HepG2 (cell line): ENCODE data around the gene PELI3. TPM values are rescaled to one million over a fixed set of nuclear protein-coding genes. Genes with fewer than 3 reads are reported as not detected.
A peak's percentile ranks its signal among the peaks of the same experiment; 100 is the strongest.

Source experiments
- BCLAF1 ChIP-seq: fragments of 450-650 bp; IDR thresholded peaks from 2 replicates; pipeline ENCODE4 v1.6.1; 2017; ENCODE audit warnings: mild to moderate bottlenecking
- CEBPB ChIP-seq: IDR thresholded peaks from 2 replicates; pipeline ENCODE4 v1.6.1; 2011; ENCODE audit warnings: low read depth, low read length, improper control_type of control experiment, borderline replicate concordance
- DDIT3 ChIP-seq: sonication (generic); formaldehyde crosslinking; IDR thresholded peaks from 2 replicates; pipeline ENCODE4 v1.4.0; 2020; ENCODE audit warnings: mild to moderate bottlenecking, missing genetic modification reagents
- DRAP1 ChIP-seq: IDR thresholded peaks from 2 replicates; pipeline ENCODE4 v1.6.1; 2016; ENCODE audit warnings: missing genetic modification reagents, missing compliant biosample characterization
- ERF ChIP-seq: IDR thresholded peaks from 2 replicates; pipeline ENCODE4 v1.6.1; 2018; ENCODE audit warnings: missing biosample characterization, missing genetic modification reagents
- FIP1L1 ChIP-seq: fragments of 200-400 bp; formaldehyde crosslinking; IDR thresholded peaks from 2 replicates; pipeline ENCODE4 v1.6.1; 2018; ENCODE audit warnings: low read depth, mild to moderate bottlenecking, low read length, moderate library complexity, borderline replicate concordance; ENCODE audit not compliant: insufficient read depth
- FOSL1 ChIP-seq: sonication (generic); formaldehyde crosslinking; IDR thresholded peaks from 2 replicates; pipeline ENCODE4 v1.9.0; 2021; ENCODE audit warnings: missing genetic modification reagents, borderline replicate concordance
- FOSL2 ChIP-seq: sonication (generic); formaldehyde crosslinking; IDR thresholded peaks from 2 replicates; pipeline ENCODE4 v1.4.0; 2020; ENCODE audit warnings: missing genetic modification reagents
- FOXK2 ChIP-seq: fragments of 450-650 bp; IDR thresholded peaks from 2 replicates; pipeline ENCODE4 v1.6.1; 2016
- GTF3A ChIP-seq: sonication (generic); formaldehyde crosslinking; conservative IDR thresholded peaks from 2 replicates; pipeline ENCODE4 v1.4.0; 2020; ENCODE audit warnings: mild to moderate bottlenecking, missing genetic modification reagents
- HOXA3 ChIP-seq: sonication (generic); formaldehyde crosslinking; IDR thresholded peaks from 2 replicates; pipeline ENCODE4 v1.5.0; 2020; ENCODE audit warnings: missing genetic modification reagents
- IKZF4 ChIP-seq: sonication (generic); formaldehyde crosslinking; IDR thresholded peaks from 2 replicates; pipeline ENCODE4 v1.5.1; 2020; ENCODE audit warnings: borderline replicate concordance, mild to moderate bottlenecking, low read depth, missing genetic modification reagents; ENCODE audit errors: not compliant biosample characterization
- KAT2B ChIP-seq: fragments of 150-350 bp; IDR thresholded peaks from 2 replicates; pipeline ENCODE4 v1.6.1; 2014; ENCODE audit warnings: low read depth, low read length, borderline replicate concordance
- KLF13 ChIP-seq: sonication (generic); formaldehyde crosslinking; IDR thresholded peaks from 2 replicates; pipeline ENCODE4 v1.4.0; 2020; ENCODE audit warnings: mild to moderate bottlenecking, missing genetic modification reagents
- MTF2 ChIP-seq: sonication (generic); formaldehyde crosslinking; IDR thresholded peaks from 2 replicates; pipeline ENCODE4 v1.5.0; 2020; ENCODE audit warnings: missing genetic modification reagents, borderline replicate concordance
- NCOA5 ChIP-seq: sonication (generic); formaldehyde crosslinking; IDR thresholded peaks from 2 replicates; pipeline ENCODE4 v1.4.0; 2020; ENCODE audit warnings: missing genetic modification reagents
- XBP1 ChIP-seq: sonication (generic); formaldehyde crosslinking; IDR thresholded peaks from 2 replicates; pipeline ENCODE4 v1.5.0; 2020; ENCODE audit warnings: missing genetic modification reagents
- ZFP82 ChIP-seq: sonication (generic); formaldehyde crosslinking; IDR thresholded peaks from 2 replicates; pipeline ENCODE4 v1.5.1; 2020; ENCODE audit warnings: mild to moderate bottlenecking, missing genetic modification reagents, borderline replicate concordance
- ZNF18 ChIP-seq: sonication (generic); formaldehyde crosslinking; IDR thresholded peaks from 2 replicates; pipeline ENCODE4 v1.8.0; 2022; ENCODE audit warnings: mild to moderate bottlenecking, missing genetic modification reagents; ENCODE audit not compliant: insufficient replicate concordance
- ZNF3 ChIP-seq: IDR thresholded peaks from 2 replicates; pipeline ENCODE4 v1.7.0; 2017; ENCODE audit warnings: inconsistent platforms
- ZNF343 ChIP-seq: sonication (generic); formaldehyde crosslinking; IDR thresholded peaks from 2 replicates; pipeline ENCODE4 v1.4.0; 2020; ENCODE audit warnings: mild to moderate bottlenecking, missing genetic modification reagents
- ZNF496 ChIP-seq: sonication (generic); formaldehyde crosslinking; IDR thresholded peaks from 2 replicates; pipeline ENCODE4 v1.8.1; 2023; ENCODE audit warnings: mild to moderate bottlenecking, moderate library complexity, missing genetic modification reagents; ENCODE audit not compliant: insufficient replicate concordance
- polyA plus RNA-seq, 8 experiments: library from polyadenylated mRNA; depleted of rRNA in 3 of 8; stranded (reverse) in 7 of 8; unstranded in 1 of 8; fragments of >200 nt; fragmentation: Illumina TruSeq in 4 of 8; extraction: Trizol in 4 of 8; gene quantifications; 2 replicates each; pipeline versions ENCODE4 v1.2.1 to v1.2.3, GENCODE V29; 2011 to 2016; ENCODE audit warnings: low read depth in 4 of 8, missing spikeins in 1 of 8, mixed read lengths in 1 of 8; ENCODE audit not compliant: insufficient read depth in 1 of 8
- total RNA-seq, 5 experiments: library from RNA; depleted of rRNA; stranded (reverse); fragments of >200 nt; fragmentation: Illumina TruSeq; extraction: Trizol; gene quantifications; 2 replicates each; pipeline ENCODE4 v1.2.3, GENCODE V29; 2016; ENCODE audit warnings: low read depth in 1 of 5
- TF ChIP-seq, protein P1 (sequence below): sonication (generic); formaldehyde crosslinking; IDR thresholded peaks from 2 replicates; pipeline ENCODE4 v1.5.0; 2020; ENCODE audit warnings: missing genetic modification reagents
- TF ChIP-seq, protein P2 (sequence below): sonication (generic); formaldehyde crosslinking; IDR thresholded peaks from 2 replicates; pipeline ENCODE4 v1.4.0; 2020; ENCODE audit warnings: missing genetic modification reagents

PELI3 gene
- total and polyA plus RNA-seq, 2 of the 13 experiments (the other 11 are each of a cell fraction or from before 2014, with no cell fraction given) = 2.0 to 4.0 TPM

GRCh38 chr11:66480117-66480938, 13.6 kb downstream of the PELI3 start, which contains the start of gene DPP3 (continued):
- TF ChIP-seq ZNF18 (CRISPR knock-in tag) = peak; percentile 86
- TF ChIP-seq DDIT3 (CRISPR knock-in tag) = no peak
- no peak for TF ChIP-seq ZNF496 (CRISPR knock-in tag)
- TF ChIP-seq ZNF3 (CRISPR knock-in tag) = no peak
- TF ChIP-seq, protein P1, sequence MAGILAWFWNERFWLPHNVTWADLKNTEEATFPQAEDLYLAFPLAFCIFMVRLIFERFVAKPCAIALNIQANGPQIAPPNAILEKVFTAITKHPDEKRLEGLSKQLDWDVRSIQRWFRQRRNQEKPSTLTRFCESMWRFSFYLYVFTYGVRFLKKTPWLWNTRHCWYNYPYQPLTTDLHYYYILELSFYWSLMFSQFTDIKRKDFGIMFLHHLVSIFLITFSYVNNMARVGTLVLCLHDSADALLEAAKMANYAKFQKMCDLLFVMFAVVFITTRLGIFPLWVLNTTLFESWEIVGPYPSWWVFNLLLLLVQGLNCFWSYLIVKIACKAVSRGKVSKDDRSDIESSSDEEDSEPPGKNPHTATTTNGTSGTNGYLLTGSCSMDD (CRISPR knock-in tag) = no peak
- peak; percentile 94 for TF ChIP-seq DRAP1 (CRISPR knock-in tag)
- TF ChIP-seq ERF (CRISPR knock-in tag) = peak; percentile 95; the same call in 1 of the 2 replicates
- no peak for TF ChIP-seq FOSL1 (CRISPR knock-in tag)
- no peak for TF ChIP-seq FOXK2
- TF ChIP-seq, protein P2, sequence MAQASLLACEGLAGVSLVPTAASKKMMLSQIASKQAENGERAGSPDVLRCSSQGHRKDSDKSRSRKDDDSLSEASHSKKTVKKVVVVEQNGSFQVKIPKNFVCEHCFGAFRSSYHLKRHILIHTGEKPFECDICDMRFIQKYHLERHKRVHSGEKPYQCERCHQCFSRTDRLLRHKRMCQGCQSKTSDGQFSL (CRISPR knock-in tag) = peak; percentile 82
- TF ChIP-seq KAT2B = no peak
- TF ChIP-seq CEBPB = no peak
- TF ChIP-seq HOXA3 (CRISPR knock-in tag) = no peak
- TF ChIP-seq ZFP82 (CRISPR knock-in tag) = no peak
- TF ChIP-seq KLF13 (CRISPR knock-in tag) = no peak
- TF ChIP-seq IKZF4 (CRISPR knock-in tag) = peak; percentile 2
- no peak for TF ChIP-seq FIP1L1
- no peak for TF ChIP-seq GTF3A
- TF ChIP-seq MTF2 (CRISPR knock-in tag) = no peak
- TF ChIP-seq ZNF343 (CRISPR knock-in tag) = no peak
- TF ChIP-seq XBP1 (CRISPR knock-in tag) = no peak; the same call in 1 of the 2 replicates
- no peak for TF ChIP-seq BCLAF1
- TF ChIP-seq NCOA5 (CRISPR knock-in tag) = no peak
- peak; percentile 39; the same call in 1 of the 2 replicates for TF ChIP-seq FOSL2 (CRISPR knock-in tag)
